NCI-H2227 (cell line): ENCODE measurements around the gene ASMTL.
"Not testable (repeated sequence)": the region's sequence is repeated elsewhere in the genome, so short reads cannot be mapped to it uniquely, and the experiment has no call there.

Experiments used
- DNase-seq: peaks from one replicate; lab custom pipeline; 2025; ENCODE audit not compliant: unreplicated experiment; lab: John Stamatoyannopoulos, UW

The ASMTL gene

DNA sequence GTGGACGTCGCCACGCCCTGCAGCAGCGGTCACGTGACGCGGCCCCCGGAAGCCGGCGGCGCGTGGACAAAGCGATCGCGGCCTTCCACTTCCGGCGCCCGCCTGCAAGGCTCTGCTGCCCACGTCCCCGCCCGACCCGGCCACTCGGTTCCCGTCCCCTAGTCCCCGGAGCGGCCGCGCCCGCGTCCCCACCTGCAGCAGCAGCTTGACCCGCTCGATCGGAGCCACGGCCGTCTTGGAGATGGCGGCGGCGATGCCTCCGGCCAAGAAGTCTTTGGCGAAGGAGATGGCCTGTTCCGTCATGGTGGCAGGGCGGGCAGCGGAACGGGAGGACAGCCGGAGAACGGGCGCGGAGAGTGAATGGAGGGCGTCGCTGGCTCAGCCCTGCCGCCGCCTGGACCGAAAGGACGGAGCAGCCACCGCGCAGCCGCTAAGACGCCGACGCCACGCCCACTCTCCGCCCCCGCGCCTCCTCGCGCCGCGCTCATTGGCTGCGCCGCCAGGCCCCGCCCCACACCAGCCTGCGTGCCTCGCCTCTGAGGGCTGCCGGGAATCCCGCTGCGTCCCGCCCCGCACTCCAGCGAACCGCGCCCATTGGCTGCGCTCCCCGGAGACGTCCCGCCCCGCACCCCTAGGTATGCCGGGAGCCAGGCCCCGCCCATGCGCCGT lies 60.9 kb downstream of the ASMTL start, which contains the start of gene SLC25A6:
Gene SLC25A6 (minus strand): TSS at position 407 of the 669 bp plus-strand sequence. CDS start 104 bp downstream, at position 303.
- no peak for DNase-seq

GRCh38 chrX:1391370-1391706 lies 61.4 kb downstream of the ASMTL start:
- no peak for DNase-seq

DNA sequence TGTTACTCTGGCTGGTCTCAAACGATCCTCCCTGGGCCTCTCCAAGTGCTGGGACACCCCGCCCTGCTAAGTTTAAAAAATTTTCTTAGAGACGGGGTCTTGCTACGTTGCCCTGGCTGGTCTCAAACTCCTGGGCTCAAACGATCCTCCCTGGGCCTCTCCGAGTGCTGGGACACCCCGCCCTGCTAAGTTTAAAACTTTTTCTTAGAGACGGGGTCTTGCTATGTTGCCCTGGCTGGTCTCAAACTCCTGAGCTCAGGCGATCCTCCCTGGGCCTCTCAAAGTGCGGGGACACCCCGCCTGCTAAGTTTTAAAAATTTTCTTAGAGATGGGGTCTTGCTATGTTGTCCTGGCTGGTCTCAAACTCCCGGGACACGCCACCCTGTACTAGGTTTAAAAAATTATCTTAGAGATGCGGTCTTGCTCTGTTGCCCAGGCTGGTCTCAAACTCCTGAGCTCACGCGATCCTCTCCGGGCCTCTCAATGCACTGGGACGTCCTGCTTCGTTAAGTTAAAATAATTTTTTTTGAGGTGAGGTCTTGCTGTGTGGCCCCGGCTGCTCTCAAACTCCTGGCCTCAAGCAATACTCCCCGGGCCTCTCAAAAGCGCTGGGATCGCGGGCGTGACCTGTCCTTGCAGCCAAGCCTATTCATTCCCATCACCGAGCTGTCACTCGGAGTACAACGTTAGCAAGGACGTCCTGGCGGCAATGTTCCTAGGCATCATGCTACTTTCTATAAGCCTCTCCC lies 61.9 kb downstream of the ASMTL start:
- DNase-seq, result no peak

- no peak for DNase-seq
Observed at GRCh38 chrX:1389993-1390285, 62.8 kb downstream of the ASMTL start.

- DNase-seq, result no peak
Observed at GRCh38 chrX:1389181-1389992, 63.3 kb downstream of the ASMTL start.

- no peak for DNase-seq
Observed at GRCh38 chrX:1388651-1389050, 64.1 kb downstream of the ASMTL start.

DNA sequence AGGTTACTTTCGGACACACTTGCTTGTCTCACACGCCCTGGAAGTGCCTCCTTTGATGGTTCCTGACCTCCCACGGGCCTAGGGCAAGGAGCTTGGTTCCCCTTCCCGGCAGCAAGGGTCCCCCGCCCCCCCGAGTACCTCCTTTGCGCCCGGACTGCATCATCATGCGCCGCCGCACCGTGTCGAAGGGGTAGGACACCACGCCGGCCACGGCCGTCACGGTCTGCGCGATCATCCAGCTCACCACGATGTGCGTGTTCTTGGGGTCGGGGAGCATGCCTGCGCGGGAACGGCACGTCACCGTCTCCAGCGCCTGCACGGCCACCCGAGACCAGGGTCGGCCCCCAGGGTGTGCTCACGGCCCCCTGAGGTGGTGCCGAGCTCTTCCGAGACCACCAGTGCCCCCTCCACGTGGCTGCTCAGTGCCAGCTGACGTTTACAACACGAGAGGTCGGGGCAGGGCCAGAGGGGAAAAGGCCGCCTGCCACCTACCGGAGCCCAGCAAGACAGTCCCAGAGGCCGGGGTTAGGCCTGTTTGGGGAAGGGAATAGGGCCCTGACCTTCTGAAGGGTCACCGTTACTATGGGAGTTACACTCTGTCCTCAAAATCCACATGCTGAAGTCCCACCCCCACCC lies 65.5 kb downstream of the ASMTL start:
- DNase-seq, result no peak

GRCh38 chrX:1386338-1387127 lies 66.2 kb downstream of the ASMTL start:
- no peak for DNase-seq

DNA sequence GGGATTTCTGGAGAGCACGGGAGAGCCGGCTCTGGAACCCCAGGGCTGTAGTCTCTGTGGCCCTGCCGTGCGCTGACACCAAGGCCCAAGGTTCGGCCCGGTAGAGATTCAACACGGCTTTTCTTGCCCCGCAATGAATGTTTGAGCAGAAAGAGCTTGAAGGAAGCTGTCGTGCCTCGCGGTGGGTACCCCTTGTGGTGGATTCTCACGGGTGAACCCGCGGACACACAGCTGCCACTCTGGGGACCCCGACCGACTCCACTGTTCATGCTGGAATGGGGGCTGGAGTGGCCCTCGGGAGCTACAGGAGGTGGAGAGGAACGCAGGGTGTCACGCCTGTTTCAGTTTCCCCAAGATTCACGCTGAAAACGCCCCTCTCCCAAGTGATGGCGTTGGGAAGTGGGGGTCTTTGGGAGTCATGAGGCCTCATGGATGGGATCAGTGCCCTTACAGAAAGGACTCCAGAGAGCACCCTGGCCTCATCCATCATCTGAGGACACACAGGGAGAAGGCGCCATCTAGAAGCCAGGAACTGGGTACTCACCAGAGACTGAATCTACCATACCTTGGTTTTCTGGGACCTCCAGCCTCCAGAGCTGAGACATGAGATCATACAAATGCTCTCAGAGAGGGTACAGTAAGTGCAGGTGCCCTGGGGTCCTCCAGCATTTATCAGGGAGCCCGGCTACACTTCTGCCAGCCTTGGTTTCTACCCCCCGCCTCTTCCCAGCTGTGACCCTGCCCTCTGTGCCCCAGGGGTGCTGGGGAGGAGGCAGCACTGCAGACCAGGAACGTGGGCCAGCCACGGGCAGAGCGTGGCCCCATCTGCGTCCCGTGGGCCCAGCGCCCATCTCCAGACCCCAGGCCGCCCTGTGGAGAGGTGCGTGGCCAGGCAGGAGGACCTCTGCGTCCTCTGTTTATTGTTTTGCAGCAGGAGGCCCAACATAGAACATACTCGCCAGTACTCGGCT lies 67.2 kb downstream of the ASMTL start:
- DNase-seq, result no peak

DNA sequence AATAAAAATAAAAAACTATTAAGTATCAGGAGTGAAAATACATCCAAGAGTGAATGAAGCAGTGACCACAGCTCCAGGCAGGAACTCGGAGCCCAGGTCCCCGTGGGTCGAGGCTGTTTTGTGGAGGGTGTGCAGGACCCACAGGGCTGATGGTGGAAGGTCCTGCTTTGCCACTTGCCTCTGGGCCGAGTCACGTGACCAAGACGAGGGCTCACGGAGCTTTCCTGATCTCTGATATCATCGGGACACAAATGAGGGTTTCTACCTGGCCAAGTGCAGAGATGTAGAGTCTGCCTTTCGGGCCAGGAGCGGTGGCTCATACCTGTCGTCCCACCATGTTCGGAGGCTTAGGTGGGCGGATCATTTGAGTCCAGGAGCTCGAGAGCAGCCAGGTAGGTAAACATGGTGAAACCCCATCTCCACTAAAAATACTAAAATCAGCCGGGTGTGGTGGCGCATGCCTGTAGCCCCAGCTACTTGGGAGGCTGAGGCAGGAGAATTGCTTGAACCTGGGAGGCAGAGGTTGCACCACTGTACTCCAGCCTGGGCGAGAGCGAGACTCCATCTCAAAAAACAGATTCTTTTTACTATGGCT lies 68.0 kb downstream of the ASMTL start:
- DNase-seq, result no peak

DNA sequence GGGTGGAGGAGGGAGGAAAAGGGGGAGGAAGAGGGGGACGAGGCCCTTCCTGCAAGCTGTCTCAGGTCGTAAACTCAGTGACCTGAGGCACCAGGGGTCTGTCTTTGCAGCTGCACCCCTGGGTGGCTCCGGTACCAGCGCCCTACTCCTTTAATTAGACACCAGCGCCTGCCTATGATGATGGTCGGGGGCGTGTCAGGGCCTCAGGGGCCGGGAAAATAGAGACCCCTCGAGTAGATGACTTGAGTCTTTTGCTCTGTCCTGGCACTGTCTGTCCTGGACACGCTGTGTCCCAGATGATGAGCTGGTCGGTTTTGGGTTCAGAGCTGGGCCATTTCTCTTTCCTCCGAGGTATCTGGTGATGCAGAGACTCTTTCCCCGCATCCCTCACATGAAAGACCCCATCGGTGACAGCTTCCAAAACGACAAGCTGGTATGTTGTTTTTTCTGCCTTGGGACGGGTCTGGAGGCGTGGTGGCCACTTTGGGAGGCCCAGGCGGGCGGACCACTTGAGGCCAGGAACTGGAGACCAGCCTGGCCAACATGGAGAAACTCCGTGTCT lies 72.0 kb downstream of the ASMTL start:
- no peak for DNase-seq

DNA sequence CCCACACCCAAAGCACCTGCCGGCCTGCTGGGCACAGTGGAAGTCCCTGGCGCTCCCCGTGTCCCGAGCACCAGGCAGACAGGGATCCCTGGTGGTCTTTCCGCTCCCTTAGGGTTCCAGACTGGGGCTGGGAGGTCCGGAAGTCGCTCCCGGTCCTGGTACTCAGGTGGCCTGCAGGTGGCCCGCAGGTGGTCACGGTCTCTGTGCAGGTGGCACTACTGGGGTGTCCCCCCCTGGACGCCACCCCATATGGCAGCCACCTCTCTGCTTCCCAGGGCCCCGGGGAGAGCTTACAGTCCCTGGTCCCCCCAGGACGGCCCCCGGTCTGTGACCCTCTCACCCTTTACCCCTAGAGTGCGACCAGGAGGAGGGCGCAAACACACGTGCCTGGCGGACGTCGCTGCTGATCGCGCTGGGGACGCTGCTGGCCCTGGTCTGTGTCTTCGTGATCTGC lies 74.4 kb downstream of the ASMTL start:
- no peak for DNase-seq

GRCh38 chrX:1368385-1368698 lies 84.4 kb downstream of the ASMTL start:
- DNase-seq, result no peak

GRCh38 chrX:1366363-1366762 lies 86.3 kb downstream of the ASMTL start:
- DNase-seq, result not testable (repeated sequence)

DNA sequence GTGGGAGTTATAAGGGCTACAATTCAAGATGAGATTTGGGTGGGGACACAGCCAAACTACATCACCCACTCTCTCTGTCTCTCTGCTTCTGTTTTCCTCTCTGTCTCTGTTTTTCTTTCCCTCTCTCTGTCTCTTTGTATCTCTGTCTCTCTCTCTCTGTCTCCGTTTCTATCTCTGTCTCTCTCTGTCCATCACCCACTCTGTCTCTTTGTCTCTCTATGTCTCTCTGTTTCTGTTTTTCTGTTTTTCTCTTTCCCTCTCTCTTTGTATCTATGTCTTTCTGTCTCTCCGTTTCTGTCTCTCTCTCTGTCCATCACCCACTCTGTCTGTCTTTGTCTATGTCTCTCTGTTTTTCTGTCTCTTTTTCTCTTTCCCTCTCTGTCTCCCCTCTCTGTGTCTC lies 90.8 kb downstream of the ASMTL start:
- no peak for DNase-seq

- DNase-seq, result no peak
Observed at GRCh38 chrX:1361275-1361674, 91.4 kb downstream of the ASMTL start.

DNA sequence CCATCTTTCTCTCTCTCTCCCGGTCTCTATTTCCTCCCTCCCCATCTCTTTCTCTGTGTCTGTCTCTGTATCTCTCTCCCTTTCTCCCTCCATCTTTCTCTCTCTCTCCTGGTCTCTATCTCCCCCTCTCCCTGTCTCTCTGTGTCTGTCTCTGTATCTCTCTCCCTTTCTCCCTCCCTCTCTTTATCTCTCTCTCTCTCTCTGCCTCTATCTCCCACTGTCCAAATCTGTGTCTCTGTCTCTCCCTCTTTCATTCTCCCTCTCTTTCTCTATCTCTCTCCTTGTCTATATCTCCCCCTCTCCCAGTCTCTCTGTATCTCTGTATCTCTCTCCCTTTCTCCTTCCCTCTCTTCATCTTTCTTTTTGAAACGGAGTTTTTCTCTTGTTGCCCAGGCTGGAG lies 92.5 kb downstream of the ASMTL start:
- DNase-seq, result no peak

GRCh38 chrX:1359477-1359873 lies 93.2 kb downstream of the ASMTL start:
- DNase-seq, result no peak
